MCF 10A (cell line): ENCODE data around the gene TMEM147. TPM values are rescaled to one million over a fixed set of nuclear protein-coding genes. Genes with fewer than 3 reads are reported as not detected.

ENCODE experiments used
- BruUV-seq: library from RNA; stranded (reverse); fragments of 400-500 nt; replicated peaks from 2 replicates; lab custom pipeline; 2021; lab: Mats Ljungman, UMichigan
- CTCF ChIA-PET: fragments of 300-600 bp; sonication (Branson Sonifier 250); formaldehyde crosslinking; extraction: SDS; loops from one replicate; lab custom pipeline; 2021; ENCODE audit warnings: antibody characterized with exemption, inconsistent platforms; lab: Yijun Ruan, JAX
- POLR2A ChIA-PET: fragments of 300-600, 350-650 bp; sonication (Branson Sonifier 250); formaldehyde crosslinking; extraction: SDS; loops from one replicate; lab custom pipeline; 2020; ENCODE audit warnings: antibody characterized with exemption, inconsistent platforms; lab: Yijun Ruan, JAX
- DNase-seq: peaks from one replicate; pipeline ENCODE4 v3.0.0-alpha.2; 2018; ENCODE audit not compliant: unreplicated experiment
- H3K27ac Mint-ChIP-seq: one replicate; pipeline ENCODE4 v1.8.0; 2022; ENCODE audit warnings: mild to moderate bottlenecking, low read depth, mixed read lengths; ENCODE audit not compliant: unreplicated experiment
- H3K27me3 Mint-ChIP-seq: one replicate; pipeline ENCODE4 v1.8.0; 2022; ENCODE audit warnings: mixed read lengths; ENCODE audit not compliant: insufficient read depth, unreplicated experiment
- H3K36me3 Mint-ChIP-seq: one replicate; pipeline ENCODE4 v1.8.0; 2022; ENCODE audit warnings: mild to moderate bottlenecking, moderate library complexity, mixed read lengths; ENCODE audit not compliant: insufficient read depth, unreplicated experiment
- H3K4me1 Mint-ChIP-seq: one replicate; pipeline ENCODE4 v1.8.0; 2022; ENCODE audit warnings: mixed read lengths; ENCODE audit not compliant: insufficient read depth, unreplicated experiment
- H3K4me3 Mint-ChIP-seq: one replicate; pipeline ENCODE4 v1.8.0; 2022; ENCODE audit warnings: mild to moderate bottlenecking, moderate library complexity, mixed read lengths; ENCODE audit not compliant: unreplicated experiment
- H3K9me3 Mint-ChIP-seq: one replicate; pipeline ENCODE4 v1.8.0; 2022; ENCODE audit warnings: mixed read lengths; ENCODE audit not compliant: unreplicated experiment
- intact Hi-C: fragments of 100-400 bp; cut with micrococcal nuclease; formaldehyde crosslinking; loops from 2 replicates; pipeline ENCODE4 v1.14.1; 2022
- total RNA-seq: library from RNA; stranded (reverse); gene quantifications from 2 replicates; pipeline ENCODE4 v1.2.3, GENCODE V29; 2022
- TF ChIP-seq, protein P1 (sequence below): fragments of 200-600 bp; IDR thresholded peaks from one replicate; pipeline ENCODE4 v1.8.0; 2022; ENCODE audit warnings: antibody characterized with exemption, mild to moderate bottlenecking; ENCODE audit not compliant: unreplicated experiment

TMEM147 gene
- total RNA-seq, 1 experiment from 2014 or later = 110 TPM

DNA sequence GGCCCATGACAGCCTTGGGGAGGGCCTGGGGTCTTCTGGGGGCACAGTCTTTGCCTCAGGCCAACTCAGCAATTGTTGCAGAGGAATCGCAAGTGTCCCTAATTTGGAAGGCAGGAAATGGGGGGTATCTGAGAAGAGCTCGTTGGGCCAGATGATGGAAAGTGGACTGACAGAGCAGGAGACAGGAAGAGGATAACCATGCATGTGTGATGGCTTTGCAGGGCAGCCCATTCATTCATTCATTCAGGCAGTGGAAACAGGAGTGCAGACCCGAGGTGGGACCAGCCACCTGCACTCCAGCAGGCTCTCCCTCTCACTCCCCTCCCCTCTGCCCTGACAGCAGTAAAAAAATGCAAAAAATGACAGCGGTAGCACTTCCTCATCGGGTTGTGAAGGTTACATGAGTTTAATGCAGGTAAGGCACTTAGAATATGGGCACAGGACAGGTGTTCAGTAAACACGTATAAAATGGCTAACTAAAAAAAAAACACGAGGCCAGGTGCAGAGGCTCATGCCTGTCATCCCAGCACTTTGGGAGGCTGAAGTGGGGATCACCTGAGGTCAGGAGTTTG is 5.0 kb upstream of the TMEM147 start:
- intact Hi-C loops = no loop called here
- Mint-ChIP-seq H3K27ac (no peak overlapping the region), H3K36me3 (peaks cover 9% of the 10 kb centered on the region), H3K9me3 (no peaks in the 10 kb centered on the region), H3K4me1 (peaks cover 8% of the 10 kb centered on the region), H3K27me3 (no peaks in the 10 kb centered on the region), H3K4me3 (no peak overlapping the region)
- POLR2A ChIA-PET = no interaction called here
- no TSS peak for BruUV-seq
- TF ChIP-seq, protein P1, sequence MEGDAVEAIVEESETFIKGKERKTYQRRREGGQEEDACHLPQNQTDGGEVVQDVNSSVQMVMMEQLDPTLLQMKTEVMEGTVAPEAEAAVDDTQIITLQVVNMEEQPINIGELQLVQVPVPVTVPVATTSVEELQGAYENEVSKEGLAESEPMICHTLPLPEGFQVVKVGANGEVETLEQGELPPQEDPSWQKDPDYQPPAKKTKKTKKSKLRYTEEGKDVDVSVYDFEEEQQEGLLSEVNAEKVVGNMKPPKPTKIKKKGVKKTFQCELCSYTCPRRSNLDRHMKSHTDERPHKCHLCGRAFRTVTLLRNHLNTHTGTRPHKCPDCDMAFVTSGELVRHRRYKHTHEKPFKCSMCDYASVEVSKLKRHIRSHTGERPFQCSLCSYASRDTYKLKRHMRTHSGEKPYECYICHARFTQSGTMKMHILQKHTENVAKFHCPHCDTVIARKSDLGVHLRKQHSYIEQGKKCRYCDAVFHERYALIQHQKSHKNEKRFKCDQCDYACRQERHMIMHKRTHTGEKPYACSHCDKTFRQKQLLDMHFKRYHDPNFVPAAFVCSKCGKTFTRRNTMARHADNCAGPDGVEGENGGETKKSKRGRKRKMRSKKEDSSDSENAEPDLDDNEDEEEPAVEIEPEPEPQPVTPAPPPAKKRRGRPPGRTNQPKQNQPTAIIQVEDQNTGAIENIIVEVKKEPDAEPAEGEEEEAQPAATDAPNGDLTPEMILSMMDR = no peak
- CTCF ChIA-PET = interaction anchor here (0.8 kb wide), 1 partner anchor 30 kb away, joined by 5 read pairs; no protein-coding TSS in a partner anchor
- no peak for DNase-seq

DNA sequence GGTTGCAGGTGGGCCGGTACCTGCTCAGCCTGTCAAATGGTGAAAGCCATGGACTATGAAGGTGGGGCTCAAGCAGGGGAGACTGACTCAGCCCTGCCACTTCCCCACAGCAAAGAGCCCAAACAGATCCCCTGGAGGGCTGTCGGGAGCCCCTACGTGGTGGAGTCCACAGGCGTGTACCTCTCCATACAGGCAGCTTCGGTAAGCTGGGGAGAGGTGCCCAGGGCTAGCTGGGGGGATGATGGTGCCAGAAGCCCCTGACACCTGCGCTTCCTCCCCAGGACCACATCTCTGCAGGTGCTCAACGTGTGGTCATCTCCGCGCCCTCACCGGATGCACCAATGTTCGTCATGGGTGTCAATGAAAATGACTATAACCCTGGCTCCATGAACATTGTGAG is 3.2 kb upstream of the TMEM147 start:
- no TSS peak for BruUV-seq
- TF ChIP-seq, protein P1 = no peak
- POLR2A ChIA-PET = no interaction called here
- intact Hi-C loops = no loop called here
- no peak for DNase-seq
- H3K4me1 Mint-ChIP-seq = peaks cover 20% of the 10 kb centered on the region
- no peak overlapping the region for H3K4me3 Mint-ChIP-seq
- H3K36me3 Mint-ChIP-seq = peaks cover 9% of the 10 kb centered on the region
- CTCF ChIA-PET = interaction anchor here (1.0 kb wide), 1 partner anchor 13 kb away, joined by 3 read pairs; no protein-coding TSS in a partner anchor
- no peak overlapping the region for H3K27ac Mint-ChIP-seq
- no peaks in the 10 kb centered on the region for H3K9me3 Mint-ChIP-seq
- no peaks in the 10 kb centered on the region for H3K27me3 Mint-ChIP-seq

DNA sequence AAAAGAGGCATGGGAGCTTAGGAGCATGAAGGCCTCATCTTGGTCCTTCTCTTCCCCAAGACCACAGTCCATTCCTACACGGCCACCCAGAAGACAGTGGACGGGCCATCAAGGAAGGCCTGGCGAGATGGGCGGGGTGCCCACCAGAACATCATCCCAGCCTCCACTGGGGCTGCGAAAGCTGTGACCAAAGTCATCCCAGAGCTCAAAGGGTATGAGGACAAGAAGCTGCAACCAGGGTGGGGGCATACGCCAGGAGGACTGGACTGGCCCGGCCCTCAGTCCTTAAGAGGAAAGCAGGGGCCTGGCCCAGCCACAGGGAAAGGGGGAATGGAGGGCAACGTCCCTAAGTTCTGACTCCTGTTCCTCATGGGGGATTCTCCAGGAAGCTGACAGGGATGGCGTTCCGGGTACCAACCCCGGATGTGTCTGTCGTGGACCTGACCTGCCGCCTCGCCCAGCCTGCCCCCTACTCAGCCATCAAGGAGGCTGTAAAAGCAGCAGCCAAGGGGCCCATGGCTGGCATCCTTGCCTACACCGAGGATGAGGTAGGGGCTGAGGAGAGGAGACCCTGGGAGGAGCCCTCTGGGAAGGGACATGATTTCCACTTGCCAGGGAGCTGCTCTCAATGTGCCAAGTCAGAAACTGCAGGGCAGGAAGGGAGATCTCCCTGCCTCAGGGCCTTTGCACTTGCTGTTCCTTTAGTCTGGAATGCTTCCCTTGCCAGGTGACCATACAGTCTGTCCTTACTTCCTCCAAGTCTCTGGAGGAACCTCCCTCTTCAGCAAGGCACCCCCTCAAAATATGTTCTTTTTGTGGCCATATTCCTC is 1.9 kb upstream of the TMEM147 start:
- CTCF ChIA-PET = interaction anchor here (0.5 kb wide), 1 partner anchor 150 kb away, joined by 4 read pairs; no protein-coding TSS in a partner anchor
- TF ChIP-seq, protein P1 = no peak
- POLR2A ChIA-PET = interaction anchor here (0.8 to 1.3 kb wide), 3 partner anchors 8 to 33 kb away, joined by 3 to 5 read pairs (median 4); no protein-coding TSS in a partner anchor
- Mint-ChIP-seq H3K27ac (no peak overlapping the region), H3K27me3 (no peaks in the 10 kb centered on the region), H3K9me3 (no peaks in the 10 kb centered on the region), H3K4me1 (peaks cover 23% of the 10 kb centered on the region), H3K4me3 (no peak overlapping the region), H3K36me3 (peaks cover 9% of the 10 kb centered on the region)
- no peak for DNase-seq
- intact Hi-C loops = loop anchor here (2.0 kb wide), 1 partner anchor 25 kb away; no protein-coding TSS in a partner anchor
- no TSS peak for BruUV-seq
